DMS53 treated with DMSO at 0.1 percent for 48 hours (cell line): ENCODE measurements around the gene JARID2.

ENCODE experiments used
- DNase-seq: peaks from one replicate; lab custom pipeline; 2025; ENCODE audit not compliant: unreplicated experiment; lab: John Stamatoyannopoulos, UW

JARID2 gene

GRCh38 chr6:15330174-15330944, 84.5 kb downstream of the JARID2 start:
- DNase-seq, result no peak

GRCh38 chr6:15331143-15331542, 85.3 kb downstream of the JARID2 start:
- DNase-seq, result no peak

GRCh38 chr6:15331629-15332251, 85.9 kb downstream of the JARID2 start:
- DNase-seq, result no peak

DNA sequence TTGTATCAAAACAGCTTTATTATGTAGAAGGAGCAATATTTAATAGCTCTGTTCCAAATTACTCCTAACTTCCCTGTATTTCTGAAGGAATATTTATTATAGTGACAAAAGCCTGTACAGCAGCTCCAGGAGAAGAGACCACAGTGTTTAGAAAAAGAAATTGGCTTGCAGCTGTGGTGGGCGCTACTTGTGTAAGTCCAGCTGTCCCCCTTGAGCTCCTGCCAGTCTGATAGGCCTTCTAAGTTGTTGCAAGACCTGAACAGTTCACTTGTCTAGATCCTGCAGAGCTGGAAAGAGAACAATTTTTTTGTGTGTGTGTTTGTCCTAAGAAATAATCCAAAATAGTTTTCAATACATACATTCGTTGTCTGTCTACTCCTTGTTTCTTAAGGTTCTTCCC, 86.6 kb downstream of the JARID2 start:
- DNase-seq, result no peak

DNA sequence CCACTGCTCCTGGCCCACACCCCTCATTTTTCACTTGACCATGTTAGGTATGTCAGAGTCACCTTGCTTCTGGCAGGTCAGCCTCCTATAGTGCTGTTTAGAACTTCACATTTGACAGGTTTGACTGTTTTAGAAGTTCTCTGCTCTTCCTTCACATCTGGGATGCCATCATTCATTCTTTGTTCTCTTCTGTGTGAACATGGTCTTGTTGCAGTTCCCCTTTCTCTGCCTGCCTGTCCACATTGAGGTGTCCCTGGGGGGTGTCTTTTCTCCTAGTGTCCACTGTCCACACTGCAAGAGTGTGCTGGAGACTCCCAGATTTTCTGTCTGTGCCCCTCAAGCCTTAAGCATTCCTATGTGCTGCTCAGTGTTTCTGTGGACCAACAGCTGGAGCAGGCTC, 89.5 kb downstream of the JARID2 start:
- no peak for DNase-seq

DNA sequence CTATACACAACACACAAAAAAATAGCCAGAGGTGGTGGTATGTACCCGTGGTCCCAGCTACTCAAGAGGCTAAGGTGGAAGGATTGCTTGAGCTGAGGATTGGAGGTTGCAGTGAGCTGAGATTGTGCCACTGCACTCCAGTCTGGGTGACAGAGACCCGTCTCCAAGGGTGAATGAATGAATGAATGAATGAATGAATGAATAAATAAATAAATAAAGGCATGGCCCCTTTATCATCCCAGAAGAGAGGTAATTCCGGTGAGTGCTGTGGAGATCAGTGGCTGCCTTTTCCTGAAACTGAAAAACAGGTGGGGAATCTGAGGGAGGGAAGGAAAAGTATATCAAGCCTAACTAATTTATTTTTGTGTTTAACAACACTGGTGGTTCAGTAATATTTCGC, 90.0 kb downstream of the JARID2 start:
- no peak for DNase-seq

- no peak for DNase-seq
Measured at GRCh38 chr6:15336900-15337560, 91.2 kb downstream of the JARID2 start.

GRCh38 chr6:15337582-15337981, 91.7 kb downstream of the JARID2 start:
- no peak for DNase-seq

- DNase-seq, result no peak
Measured at GRCh38 chr6:15338476-15338875, 92.6 kb downstream of the JARID2 start.

DNA sequence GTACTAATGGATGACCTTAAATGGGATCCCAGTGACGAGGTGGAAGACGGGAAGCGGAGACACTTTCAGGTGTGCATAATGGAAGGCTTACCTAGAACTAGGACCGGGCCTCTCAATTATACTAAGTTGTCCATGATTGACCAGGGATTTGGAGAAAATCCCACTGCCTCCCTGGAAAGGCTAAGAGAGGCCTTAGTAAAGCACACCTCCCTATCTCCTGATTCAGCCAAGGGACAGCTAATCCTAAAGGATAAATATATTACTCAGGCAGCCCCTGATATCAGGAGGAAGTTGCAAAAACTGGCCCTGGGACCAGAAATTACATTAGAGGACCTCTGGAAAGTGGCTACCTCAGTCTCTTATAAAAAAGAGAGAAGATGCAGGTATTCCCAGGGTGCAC, 93.2 kb downstream of the JARID2 start:
- no peak for DNase-seq

GRCh38 chr6:15340105-15340601, 94.3 kb downstream of the JARID2 start:
- no peak for DNase-seq

- no peak for DNase-seq
Measured at GRCh38 chr6:15340775-15341174, 94.9 kb downstream of the JARID2 start.

- no peak for DNase-seq
Measured at GRCh38 chr6:15341311-15342001, 95.6 kb downstream of the JARID2 start.

DNA sequence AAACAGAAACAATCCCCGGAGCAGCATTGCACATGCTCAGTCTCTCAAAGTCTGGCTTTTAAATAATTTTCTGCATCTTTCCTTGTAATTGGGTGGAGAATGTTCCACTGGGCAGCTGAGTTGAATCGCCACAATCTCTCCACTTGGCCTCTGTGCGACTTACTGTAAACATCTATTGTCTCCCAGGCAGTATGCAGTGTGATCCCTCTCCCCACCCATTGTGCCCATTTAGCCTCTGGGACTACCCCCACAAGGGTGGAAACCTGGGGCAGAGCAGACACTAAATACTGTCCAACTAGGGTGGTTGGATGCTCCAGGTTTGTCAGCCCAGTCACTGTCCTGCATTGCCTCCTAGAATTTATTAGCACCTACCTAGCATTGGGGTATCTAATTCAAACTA, 96.2 kb downstream of the JARID2 start:
- no peak for DNase-seq

- DNase-seq, result no peak
Measured at GRCh38 chr6:15343490-15344191, 97.8 kb downstream of the JARID2 start.

DNA sequence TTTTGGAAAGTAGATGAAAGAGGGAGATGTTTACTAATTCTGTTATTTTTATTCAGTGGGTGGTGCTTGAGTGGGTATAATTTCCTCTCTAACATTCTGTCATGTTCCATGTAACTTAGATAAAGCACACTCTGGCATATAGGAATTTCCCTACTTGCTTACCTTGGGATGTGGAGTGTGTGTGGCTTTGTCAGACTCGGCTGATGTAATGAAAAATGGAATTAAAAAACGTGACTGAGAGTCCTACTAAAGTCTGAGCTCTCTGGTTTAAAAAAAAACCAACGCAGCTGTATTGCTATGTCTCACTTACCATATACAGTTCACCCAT, 98.3 kb downstream of the JARID2 start:
- DNase-seq, result no peak

DNA sequence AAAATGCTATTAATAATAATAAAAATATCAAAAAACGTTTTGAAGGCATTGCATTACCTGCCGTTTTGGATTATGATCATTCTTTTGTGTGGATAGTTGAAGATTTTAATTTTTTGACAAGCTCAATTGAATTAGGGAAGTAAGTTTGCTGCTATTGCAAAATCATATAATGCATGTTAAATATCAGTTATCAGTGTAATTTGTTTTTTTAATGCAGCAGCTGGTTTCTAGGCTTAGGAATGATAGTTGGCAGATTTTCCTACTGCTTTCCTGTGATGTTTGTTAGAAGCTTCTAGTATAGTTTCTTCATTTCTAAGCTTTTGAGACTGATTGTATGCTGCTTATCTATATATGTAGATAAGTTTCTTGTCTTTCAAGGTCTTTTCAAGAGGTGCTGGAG, 99.0 kb downstream of the JARID2 start:
- DNase-seq, result no peak

GRCh38 chr6:15346315-15346714, 100.4 kb downstream of the JARID2 start:
- no peak for DNase-seq

DNA sequence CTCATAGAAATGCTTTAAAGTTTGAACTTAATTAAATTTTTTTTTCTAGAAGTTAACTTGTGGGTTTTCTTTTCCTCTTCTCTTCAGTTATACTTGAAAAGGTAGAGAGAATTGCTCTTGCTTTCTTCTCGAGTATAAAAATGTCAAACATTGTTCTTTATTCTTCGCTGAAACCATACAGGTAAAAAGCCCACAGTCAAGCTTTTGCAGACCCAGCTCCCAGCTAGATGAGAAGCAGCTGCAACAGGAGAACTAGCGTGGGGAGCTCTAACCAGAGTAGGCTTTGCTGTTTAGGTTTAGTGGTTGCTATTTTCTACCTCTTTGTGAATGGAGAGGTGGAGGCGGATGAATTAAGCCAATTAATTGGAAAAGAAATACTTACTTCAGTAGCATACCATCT, 102.7 kb downstream of the JARID2 start:
- no peak for DNase-seq

DNA sequence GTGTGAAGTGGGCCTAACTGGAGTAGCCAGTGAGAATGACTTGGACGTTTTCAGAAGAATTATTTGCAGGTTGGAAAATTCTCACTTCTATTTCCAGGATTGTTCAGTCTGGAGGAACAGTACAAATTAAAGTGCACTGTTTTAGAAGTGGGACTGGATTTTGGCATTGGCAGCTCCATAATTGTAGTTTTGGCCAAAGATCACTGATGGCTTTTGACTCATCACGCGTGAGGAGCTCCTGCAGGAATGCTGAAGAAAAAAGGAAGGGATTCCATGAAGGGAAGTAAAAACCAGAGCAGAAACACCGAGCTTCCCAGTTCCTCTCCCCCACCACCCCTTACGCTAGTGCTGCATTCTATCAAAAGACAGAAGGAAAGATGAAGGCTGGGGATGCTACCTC, 103.5 kb downstream of the JARID2 start:
- DNase-seq, result no peak
